IPS-11a (cell line): ENCODE data around the gene PDRG1.

Experiments used
- H3K4me3 ChIP-seq: one replicate; pipeline ENCODE4 v1.5.1; 2013; ENCODE audit warnings: low read depth, low read length, control low read depth

PDRG1 gene

DNA sequence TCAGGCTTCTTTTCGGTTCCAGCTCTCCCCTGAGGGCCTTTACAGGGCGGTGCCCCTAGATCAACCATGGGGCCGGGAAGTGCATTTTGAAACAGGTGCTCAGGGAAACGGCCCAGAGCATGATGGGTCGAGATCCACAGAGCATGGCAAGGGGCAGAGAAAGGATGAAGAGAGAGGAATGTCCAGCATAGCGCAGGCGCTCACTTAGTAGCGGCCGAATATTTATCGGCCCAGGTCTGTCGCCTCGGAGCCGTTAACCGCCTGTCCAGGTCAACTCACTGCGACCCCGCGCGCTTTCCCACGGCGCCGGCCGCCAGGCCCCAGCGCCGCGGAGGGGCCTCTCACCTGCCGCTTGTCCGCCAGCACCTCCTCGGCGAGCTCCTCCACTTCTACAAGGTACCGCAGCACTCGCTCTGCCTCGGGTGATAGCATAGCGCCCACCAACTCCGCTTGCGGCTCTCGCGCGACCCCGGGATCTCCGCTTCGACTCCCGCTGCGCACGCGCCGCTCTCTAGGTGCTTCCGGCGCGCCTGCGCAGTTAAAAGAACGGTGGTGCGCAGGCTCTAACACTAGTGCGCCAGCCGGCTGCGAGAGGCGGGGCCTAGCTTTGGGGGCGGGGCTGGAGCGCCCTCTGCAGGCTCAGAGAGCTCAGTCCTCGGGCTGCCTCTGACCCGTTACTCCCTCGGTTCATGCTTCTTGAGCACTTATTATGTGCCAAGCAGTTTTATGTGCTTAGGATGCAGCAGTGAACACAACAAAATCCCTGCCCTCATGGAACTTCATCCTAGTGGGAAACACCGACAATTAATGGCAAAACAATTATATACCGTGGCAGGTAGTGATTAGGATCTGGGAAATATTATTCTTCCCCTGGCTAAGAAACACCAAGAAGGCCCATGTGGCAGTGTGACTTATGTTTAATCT is at the start of gene PDRG1:
TSS of gene PDRG1 (minus strand) at position 517 of the 924 bp plus-strand sequence. CDS start at position 432, 85 bp downstream.
- peak within 1 kb of the TSS; percentile 92 for H3K4me3 ChIP-seq

DNA sequence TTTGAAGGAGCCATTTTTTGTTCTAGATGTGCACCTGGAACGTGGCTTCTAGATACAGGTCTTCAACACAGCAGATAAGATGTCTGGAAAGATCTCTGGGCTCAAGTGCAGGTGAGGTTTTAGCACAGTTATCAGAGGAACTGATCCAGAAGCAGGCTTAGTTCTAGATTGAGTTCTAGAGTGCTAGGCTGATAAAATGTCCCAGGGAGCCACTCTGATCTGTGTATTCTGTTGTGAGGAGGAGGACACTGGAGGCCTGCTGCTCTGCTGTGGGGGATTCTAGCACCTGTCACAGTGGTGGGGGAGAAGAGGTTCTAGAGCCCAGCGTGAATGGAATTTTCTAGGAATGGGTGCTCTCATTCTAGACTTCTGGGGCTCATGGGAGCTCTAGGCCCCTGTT is 46.4 kb upstream of the PDRG1 start:
- no peak overlapping the region for H3K4me3 ChIP-seq

DNA sequence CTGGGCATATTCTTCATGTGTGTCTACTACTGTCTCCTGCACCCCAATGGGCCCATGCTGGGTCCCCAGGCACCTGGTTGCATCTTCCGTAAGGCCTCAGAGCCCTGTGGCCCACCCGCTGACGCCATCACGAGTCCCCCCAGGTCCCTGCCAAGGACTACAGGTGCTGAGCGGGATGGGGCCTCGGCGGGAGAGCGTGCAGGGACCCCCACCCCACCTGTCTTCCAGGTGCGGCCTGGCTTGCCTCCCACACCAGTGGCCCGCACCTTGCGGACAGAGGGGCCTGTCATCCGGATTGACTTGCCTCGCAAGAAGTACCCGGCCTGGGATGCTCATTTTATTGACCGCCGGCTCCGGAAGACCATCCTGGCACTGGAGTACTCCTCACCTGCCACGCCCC is 45.1 kb upstream of the PDRG1 start:
- H3K4me3 ChIP-seq: no peak overlapping the region

GRCh38 chr20:31992086-31992485 is 40.2 kb upstream of the PDRG1 start:
- no peak overlapping the region for H3K4me3 ChIP-seq

- H3K4me3 ChIP-seq: no peak overlapping the region
Measured at GRCh38 chr20:31991339-31991705, 39.5 kb upstream of the PDRG1 start.

DNA sequence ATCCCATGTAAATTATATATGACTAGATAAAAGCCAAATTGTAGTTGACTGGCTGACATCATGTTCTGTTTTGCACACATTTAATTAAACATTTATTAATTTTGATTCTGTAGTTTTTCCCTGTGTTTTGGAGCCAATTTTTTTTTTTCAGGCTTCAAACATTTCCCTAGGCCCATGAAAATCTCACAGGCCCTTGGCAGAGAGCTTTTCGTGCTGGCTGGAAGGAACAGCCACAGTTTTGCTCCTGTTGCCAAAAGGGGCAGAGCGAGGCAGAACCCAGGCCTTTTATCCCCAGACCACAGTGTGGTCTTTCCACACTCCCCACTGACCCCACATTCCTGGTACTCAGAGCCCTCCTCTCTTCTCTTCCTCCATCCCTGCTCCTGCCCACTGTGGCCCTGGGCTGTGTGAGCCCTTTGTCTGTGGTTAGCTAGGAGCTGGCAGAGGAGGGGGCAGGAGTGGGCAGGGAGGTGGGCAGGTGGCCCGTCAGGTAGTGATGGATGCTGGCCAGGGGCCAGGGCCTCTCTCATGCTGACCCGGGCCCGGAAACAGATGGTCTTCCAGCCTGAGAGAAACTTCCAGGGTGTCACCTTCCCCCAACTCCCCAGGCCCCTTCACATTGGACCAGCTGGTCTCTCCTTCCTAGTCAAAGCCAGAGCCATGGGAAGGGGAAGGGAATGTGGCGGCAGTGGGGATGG is 38.9 kb upstream of the PDRG1 start:
- no peak overlapping the region for H3K4me3 ChIP-seq

- no peak overlapping the region for H3K4me3 ChIP-seq
Measured at GRCh38 chr20:31989030-31989645, 37.3 kb upstream of the PDRG1 start.

GRCh38 chr20:31988430-31989015 is 36.7 kb upstream of the PDRG1 start:
- H3K4me3 ChIP-seq: no peak overlapping the region

GRCh38 chr20:31987744-31988143 is 35.9 kb upstream of the PDRG1 start:
- no peak overlapping the region for H3K4me3 ChIP-seq

DNA sequence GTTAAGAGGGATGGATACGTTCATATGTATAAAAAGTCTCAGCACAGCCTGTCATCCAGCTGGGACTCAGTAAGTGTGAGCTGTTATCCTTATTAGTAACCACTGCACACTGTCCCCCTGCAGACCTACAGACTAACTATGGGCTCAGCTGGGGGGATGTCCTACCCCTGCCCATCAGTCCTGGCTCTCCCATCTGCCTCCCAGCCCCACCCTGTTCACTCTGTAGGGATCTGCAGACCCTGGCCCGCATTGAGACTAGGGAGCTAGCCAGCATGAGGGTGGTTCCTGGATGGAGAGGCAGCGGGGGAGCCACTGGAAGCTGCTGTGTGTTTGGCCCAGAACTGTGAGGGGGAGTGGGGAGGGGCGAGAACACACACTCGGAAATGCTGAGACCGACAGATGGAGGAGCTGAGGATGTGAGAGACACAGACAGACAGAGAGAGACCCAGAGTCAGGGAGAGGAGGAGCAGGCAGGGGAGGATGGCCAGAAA is 33.2 kb upstream of the PDRG1 start:
- H3K4me3 ChIP-seq: no peak overlapping the region

- H3K4me3 ChIP-seq: no peak overlapping the region
Measured at GRCh38 chr20:31981784-31982183, 29.9 kb upstream of the PDRG1 start.

GRCh38 chr20:31979713-31980426 is 28.0 kb upstream of the PDRG1 start:
- H3K4me3 ChIP-seq: no peak overlapping the region

GRCh38 chr20:31977080-31977479 is 25.2 kb upstream of the PDRG1 start:
- no peak overlapping the region for H3K4me3 ChIP-seq

GRCh38 chr20:31975874-31976273 is 24.0 kb upstream of the PDRG1 start:
- no peak overlapping the region for H3K4me3 ChIP-seq

GRCh38 chr20:31974951-31975487 is 23.2 kb upstream of the PDRG1 start:
- peak overlapping the region; percentile 1 for H3K4me3 ChIP-seq

- no peak overlapping the region for H3K4me3 ChIP-seq
Measured at GRCh38 chr20:31974296-31974695, 22.4 kb upstream of the PDRG1 start.

DNA sequence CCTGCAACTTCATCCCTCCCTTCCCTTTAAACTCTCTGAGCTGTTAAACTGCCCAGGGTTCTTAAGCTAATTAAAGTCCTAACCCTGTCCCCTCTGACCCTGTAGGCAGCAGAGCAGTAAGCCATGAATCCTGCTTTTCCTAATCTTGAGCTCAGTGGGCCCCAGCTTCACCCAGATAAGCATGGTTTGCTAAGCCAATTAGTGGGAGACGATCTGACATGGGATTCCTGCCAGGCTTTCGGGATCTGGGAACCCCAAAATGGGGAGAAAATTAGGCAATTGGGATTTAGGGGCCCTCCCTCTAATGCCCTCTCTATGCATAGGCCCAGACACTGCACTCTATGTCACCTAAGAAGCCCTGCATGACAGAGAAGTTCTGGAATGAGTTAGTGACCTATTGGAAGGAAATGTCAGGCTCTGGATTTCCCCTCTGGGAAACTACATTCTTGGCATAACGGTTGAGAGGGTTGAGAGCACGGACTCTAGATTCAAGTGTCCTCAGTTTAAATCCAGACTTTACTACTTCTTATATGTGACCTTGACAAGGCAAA is 20.7 kb upstream of the PDRG1 start:
- H3K4me3 ChIP-seq: no peak overlapping the region

DNA sequence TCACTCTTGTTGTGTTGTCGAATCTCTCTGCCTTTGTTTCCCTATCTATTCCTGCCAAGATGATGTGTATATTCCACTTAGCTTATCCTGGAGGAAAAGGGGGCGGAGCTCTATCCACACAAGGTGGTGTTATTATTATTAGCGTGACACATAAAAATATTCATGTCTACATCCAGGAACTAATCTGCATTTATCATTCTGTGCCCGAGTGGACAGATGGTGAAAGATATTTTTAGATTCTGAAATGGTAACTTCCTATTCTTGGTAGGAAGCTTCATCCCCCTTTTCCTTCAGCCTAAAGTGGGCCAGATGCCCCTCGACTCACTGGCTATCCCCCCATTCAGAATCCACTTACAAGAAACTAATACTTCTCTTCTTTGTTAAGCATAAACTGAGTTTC is 18.1 kb upstream of the PDRG1 start:
- no peak overlapping the region for H3K4me3 ChIP-seq

GRCh38 chr20:31968291-31969126 is 16.7 kb upstream of the PDRG1 start:
- peak overlapping the region; percentile 70 for H3K4me3 ChIP-seq
